ENCODE data around the gene CABP2.
"Not testable (repeated sequence)": the region's sequence is repeated elsewhere in the genome, so short reads cannot be mapped to it uniquely, and the experiment has no call there.

DNA sequence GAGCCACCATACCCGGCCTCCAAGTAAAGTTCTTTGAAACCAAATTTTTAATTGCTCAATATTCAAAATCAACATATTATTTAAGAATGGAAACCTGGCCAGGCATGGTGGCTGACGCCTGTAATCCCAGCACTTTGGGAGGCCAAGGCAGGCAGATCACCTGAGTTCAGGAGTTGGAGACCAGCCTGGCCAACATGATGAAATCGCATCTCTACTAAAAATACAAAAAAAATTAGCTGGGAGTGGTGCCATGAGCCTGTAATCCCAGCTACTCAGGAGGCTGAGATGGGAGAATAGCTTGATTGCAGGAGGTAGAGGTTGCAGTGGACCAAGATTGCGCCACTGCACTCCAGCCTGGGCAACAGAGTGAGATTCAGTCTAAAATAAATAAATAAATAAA, 24.9 kb upstream of the CABP2 start:
- TF ChIP-seq, protein P1, sequence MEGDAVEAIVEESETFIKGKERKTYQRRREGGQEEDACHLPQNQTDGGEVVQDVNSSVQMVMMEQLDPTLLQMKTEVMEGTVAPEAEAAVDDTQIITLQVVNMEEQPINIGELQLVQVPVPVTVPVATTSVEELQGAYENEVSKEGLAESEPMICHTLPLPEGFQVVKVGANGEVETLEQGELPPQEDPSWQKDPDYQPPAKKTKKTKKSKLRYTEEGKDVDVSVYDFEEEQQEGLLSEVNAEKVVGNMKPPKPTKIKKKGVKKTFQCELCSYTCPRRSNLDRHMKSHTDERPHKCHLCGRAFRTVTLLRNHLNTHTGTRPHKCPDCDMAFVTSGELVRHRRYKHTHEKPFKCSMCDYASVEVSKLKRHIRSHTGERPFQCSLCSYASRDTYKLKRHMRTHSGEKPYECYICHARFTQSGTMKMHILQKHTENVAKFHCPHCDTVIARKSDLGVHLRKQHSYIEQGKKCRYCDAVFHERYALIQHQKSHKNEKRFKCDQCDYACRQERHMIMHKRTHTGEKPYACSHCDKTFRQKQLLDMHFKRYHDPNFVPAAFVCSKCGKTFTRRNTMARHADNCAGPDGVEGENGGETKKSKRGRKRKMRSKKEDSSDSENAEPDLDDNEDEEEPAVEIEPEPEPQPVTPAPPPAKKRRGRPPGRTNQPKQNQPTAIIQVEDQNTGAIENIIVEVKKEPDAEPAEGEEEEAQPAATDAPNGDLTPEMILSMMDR (IDR thresholded peaks at IDR 0.05) = not testable (repeated sequence)
- TF ChIP-seq POLR2A (IDR thresholded peaks at IDR 0.05) = not testable (repeated sequence)
